H9 (cell line): ENCODE measurements around the gene CHAC2. TPM values are rescaled to one million over a fixed set of nuclear protein-coding genes. Genes with fewer than 3 reads are reported as not detected.

ENCODE experiments used
- DNase-seq: peaks from one replicate; pipeline ENCODE4 v3.0.0-alpha.2; 2017
- H2AFZ ChIP-seq: one replicate; pipeline ENCODE4 v1.6.1; 2013; ENCODE audit warnings: mild to moderate bottlenecking, low read length, control low read depth, moderate library complexity
- H2AK5ac ChIP-seq: 2 replicates; pipeline ENCODE4 v1.6.1; 2013; ENCODE audit warnings: low read length, control low read depth, mixed read lengths; ENCODE audit not compliant: insufficient read length
- H2BK120ac ChIP-seq: one replicate; pipeline ENCODE4 v1.6.1; 2013; ENCODE audit warnings: low read depth, mild to moderate bottlenecking, low read length, control low read depth, inconsistent platforms; ENCODE audit not compliant: poor library complexity, severe bottlenecking
- H2BK12ac ChIP-seq: 2 replicates; pipeline ENCODE4 v1.6.1; 2013; ENCODE audit warnings: low read length, control low read depth, mixed read lengths, low read depth; ENCODE audit not compliant: insufficient read length
- H2BK15ac ChIP-seq: 2 replicates; pipeline ENCODE4 v1.6.1; 2013; ENCODE audit warnings: low read depth, low read length, control low read depth
- H2BK20ac ChIP-seq: one replicate; pipeline ENCODE4 v1.6.1; 2013; ENCODE audit warnings: low read depth, mild to moderate bottlenecking, low read length, control low read depth, inconsistent platforms; ENCODE audit not compliant: poor library complexity, severe bottlenecking
- H2BK5ac ChIP-seq: 2 replicates; pipeline ENCODE4 v1.6.1; 2013; ENCODE audit warnings: low read length, control low read depth, mixed read lengths; ENCODE audit not compliant: insufficient read length
- H3K14ac ChIP-seq: 2 replicates; pipeline ENCODE4 v1.6.1; 2013; ENCODE audit warnings: low read length, control low read depth; ENCODE audit not compliant: insufficient read depth
- H3K18ac ChIP-seq: 2 replicates; pipeline ENCODE4 v1.6.1; 2013; ENCODE audit warnings: low read depth, mild to moderate bottlenecking, mixed read lengths, low read length, control low read depth; ENCODE audit not compliant: insufficient read length
- H3K23ac ChIP-seq: 2 replicates; pipeline ENCODE4 v1.6.1; 2013; ENCODE audit warnings: low read length, control low read depth, mixed read lengths, low read depth; ENCODE audit not compliant: insufficient read length
- H3K23me2 ChIP-seq: 2 replicates; pipeline ENCODE4 v1.6.1; 2013; ENCODE audit warnings: low read depth, mild to moderate bottlenecking, mixed read lengths, low read length, control low read depth; ENCODE audit not compliant: insufficient read length, poor library complexity, severe bottlenecking
- H3K27ac ChIP-seq: 2 replicates; pipeline ENCODE4 v1.5.1; 2013; ENCODE audit warnings: low read length, control low read depth, mixed read lengths, low read depth; ENCODE audit not compliant: insufficient read length
- H3K27me3 ChIP-seq: 2 replicates; pipeline ENCODE4 v1.6.1; 2013; ENCODE audit warnings: low read length, control low read depth, inconsistent platforms; ENCODE audit not compliant: insufficient read depth
- H3K4ac ChIP-seq: 2 replicates; pipeline ENCODE4 v1.6.1; 2013; ENCODE audit warnings: low read depth, mild to moderate bottlenecking, control low read depth, inconsistent platforms, low read length, moderate library complexity
- H3K4me1 ChIP-seq: 2 replicates; pipeline ENCODE4 v1.6.1; 2013; ENCODE audit warnings: low read length, control low read depth, inconsistent platforms; ENCODE audit not compliant: insufficient read depth
- H3K4me2 ChIP-seq: 2 replicates; pipeline ENCODE4 v1.6.1; 2013; ENCODE audit warnings: low read length, control low read depth, mixed read lengths; ENCODE audit not compliant: insufficient read length, insufficient read depth
- H3K56ac ChIP-seq: 2 replicates; pipeline ENCODE4 v1.6.1; 2013; ENCODE audit warnings: low read depth, mild to moderate bottlenecking, mixed read lengths, low read length, control low read depth; ENCODE audit not compliant: insufficient read length
- H3K79me1 ChIP-seq: 2 replicates; pipeline ENCODE4 v1.6.1; 2013; ENCODE audit warnings: low read depth, mild to moderate bottlenecking, moderate library complexity, low read length, control low read depth, inconsistent platforms; ENCODE audit not compliant: insufficient read depth, poor library complexity, severe bottlenecking
- H3K79me2 ChIP-seq: 2 replicates; pipeline ENCODE4 v1.6.1; 2013; ENCODE audit warnings: low read length, control low read depth, inconsistent platforms; ENCODE audit not compliant: insufficient read depth
- H3K9ac ChIP-seq: 2 replicates; pipeline ENCODE4 v1.6.1; 2013; ENCODE audit warnings: low read length, control low read depth, mixed read lengths; ENCODE audit not compliant: insufficient read length; ENCODE audit errors: extremely low read depth
- H3K9me3 ChIP-seq: one replicate; pipeline ENCODE4 v1.6.1; 2013; ENCODE audit warnings: low read depth, low read length, inconsistent platforms; ENCODE audit not compliant: control insufficient read depth
- H3T11ph ChIP-seq: one replicate; pipeline ENCODE4 v1.6.1; 2013; ENCODE audit warnings: mild to moderate bottlenecking, low read length, control low read depth, inconsistent platforms
- H4K20me1 ChIP-seq: one replicate; pipeline ENCODE4 v1.6.1; 2013; ENCODE audit not compliant: control insufficient read depth, insufficient read length, insufficient read depth
- H4K5ac ChIP-seq: 2 replicates; pipeline ENCODE4 v1.6.1; 2013; ENCODE audit warnings: low read depth, mild to moderate bottlenecking, mixed read lengths, low read length, control low read depth; ENCODE audit not compliant: insufficient read length
- H4K8ac ChIP-seq: replicated peaks from 2 replicates; pipeline ENCODE4 v1.6.1; 2013; ENCODE audit warnings: low read length, control low read depth, mixed read lengths, low read depth; ENCODE audit not compliant: insufficient read length
- H4K91ac ChIP-seq: 2 replicates; pipeline ENCODE4 v1.6.1; 2013; ENCODE audit warnings: low read depth, mild to moderate bottlenecking, moderate library complexity, mixed read lengths, low read length, control low read depth; ENCODE audit not compliant: insufficient read length
- H3K27ac Mint-ChIP-seq, 3 experiments: 2 replicates in 2 of 3; 3 replicates in 1 of 3; pipeline ENCODE4 v1.8.0; 2020 to 2021; ENCODE audit warnings: mixed read lengths in 3 of 3, mild to moderate bottlenecking in 1 of 3, moderate library complexity in 1 of 3
- H3K27me3 Mint-ChIP-seq: 2 replicates; pipeline ENCODE4 v1.8.0; 2021; ENCODE audit warnings: low read depth, mild to moderate bottlenecking, moderate library complexity, mixed read lengths
- H3K36me3 Mint-ChIP-seq, 3 experiments: 2 replicates in 2 of 3; 3 replicates in 1 of 3; pipeline ENCODE4 v1.8.0; 2020 to 2021; ENCODE audit warnings: low read depth in 3 of 3, mixed read lengths in 3 of 3; ENCODE audit not compliant: insufficient read depth in 1 of 3
- H3K4me1 Mint-ChIP-seq, 2 experiments: 2 replicates each; pipeline ENCODE4 v1.8.0; 2020; ENCODE audit warnings: mixed read lengths in 2 of 2
- H3K4me3 Mint-ChIP-seq, 2 experiments: 2 replicates in 1 of 2; 3 replicates in 1 of 2; pipeline ENCODE4 v1.8.0; 2020 to 2021; ENCODE audit warnings: mild to moderate bottlenecking in 2 of 2, mixed read lengths in 2 of 2, moderate library complexity in 1 of 2
- H3K9me3 Mint-ChIP-seq, 2 experiments: 2 replicates in 1 of 2; 3 replicates in 1 of 2; pipeline ENCODE4 v1.8.0; 2020; ENCODE audit warnings: mild to moderate bottlenecking in 2 of 2, mixed read lengths in 2 of 2, moderate library complexity in 1 of 2
- CTCF ChIP-seq: fragments of 200-600 bp; sonication (generic); conservative IDR thresholded peaks from 3 replicates; pipeline ENCODE4 v1.8.0; 2021; ENCODE audit warnings: antibody characterized with exemption, mild to moderate bottlenecking
- WGBS: extraction: QIAGEN DNeasy Blood & Tissue Kit; methylation state at CpG from one replicate; pipeline ENCODE4 v1.1.7; 2013; ENCODE audit warnings: missing lambda C conversion rate, low lambda C conversion rate, mixed read lengths; ENCODE audit not compliant: insufficient read length; ENCODE audit errors: extremely low coverage; 5-methylcytosine and 5-hydroxymethylcytosine counted together
- total RNA-seq: library from RNA; stranded (reverse); gene quantifications from 2 replicates; pipeline ENCODE4 v1.2.1, GENCODE V29; 2021

CHAC2 gene
- total RNA-seq, 1 experiment from 2014 or later, result 11.3 TPM

- Histone ChIP-seq H2AFZ (no peak overlapping the region), H3K23me2 (no peaks in the 10 kb centered on the region), H3K18ac (no peak overlapping the region), H2AK5ac (no peak overlapping the region), H3K79me2 (no peaks in the 10 kb centered on the region), H3T11ph (no peak overlapping the region), H3K4me1 (no peaks in the 10 kb centered on the region), H4K8ac (no peak overlapping the region), H2BK5ac (no peak overlapping the region), H3K56ac (no peak overlapping the region), H3K9ac (no peak overlapping the region), H2BK120ac (no peak overlapping the region), H3K4ac (no peak overlapping the region), H3K27me3 (no peaks in the 10 kb centered on the region), H4K91ac (no peak overlapping the region), H2BK15ac (no peak overlapping the region), H3K23ac (no peak overlapping the region), H3K79me1 (no peaks in the 10 kb centered on the region), H2BK20ac (no peak overlapping the region), H3K4me2 (no peak overlapping the region), H3K9me3 (no peaks in the 10 kb centered on the region), H2BK12ac (no peak overlapping the region), H4K5ac (no peak overlapping the region), H3K27ac (no peak overlapping the region), H4K20me1 (no peaks in the 10 kb centered on the region), H3K14ac (no peak overlapping the region)
- no peak overlapping the region; a peak in 1 of 7 replicates for H3K27ac Mint-ChIP-seq
- TF ChIP-seq CTCF, result no peak
- peaks cover 0 to 5% of the 10 kb centered on the region in 2 experiments; a peak in 1 of 4 replicates for H3K4me1 Mint-ChIP-seq
- H3K9me3 Mint-ChIP-seq, result no peaks in the 10 kb centered on the region
- H3K4me3 Mint-ChIP-seq, result no peak overlapping the region
- DNase-seq, result no peak
- H3K36me3 Mint-ChIP-seq, result peaks cover 6 to 26% (median 22%) of the 10 kb centered on the region in 3 experiments; a peak in 6 of 7 replicates
- H3K27me3 Mint-ChIP-seq, result no peaks in the 10 kb centered on the region
- WGBS, result no CpG with 5 or more reads among the region's 3 CpGs
Observed at GRCh38 chr2:53818854-53819435, 51.3 kb downstream of the CHAC2 start.
